HUDEP-2 (cell line): ENCODE data around the gene IRGQ.
A peak's percentile ranks its signal among the peaks of the same experiment; 100 is the strongest.
"Not testable (repeated sequence)": the region's sequence is repeated elsewhere in the genome, so short reads cannot be mapped to it uniquely, and the experiment has no call there.

Experiments used
- DNase-seq, 76 experiments: peaks; one replicate each; lab custom pipeline; 2025; ENCODE audit not compliant: unreplicated experiment in 76 of 76; lab: John Stamatoyannopoulos, UW

IRGQ gene

GRCh38 chr19:43595999-43596841 is at the start of gene IRGQ, which contains the start of gene ZNF576:
Gene IRGQ (minus strand): TSS chr19:43596134. CDS start chr19:43595338, 796 bp downstream.
Gene ZNF576 (plus strand): TSS chr19:43596595. CDS start chr19:43597109, 514 bp downstream.
- DNase-seq = peak; percentile 89 to 100 (median 100)

DNA sequence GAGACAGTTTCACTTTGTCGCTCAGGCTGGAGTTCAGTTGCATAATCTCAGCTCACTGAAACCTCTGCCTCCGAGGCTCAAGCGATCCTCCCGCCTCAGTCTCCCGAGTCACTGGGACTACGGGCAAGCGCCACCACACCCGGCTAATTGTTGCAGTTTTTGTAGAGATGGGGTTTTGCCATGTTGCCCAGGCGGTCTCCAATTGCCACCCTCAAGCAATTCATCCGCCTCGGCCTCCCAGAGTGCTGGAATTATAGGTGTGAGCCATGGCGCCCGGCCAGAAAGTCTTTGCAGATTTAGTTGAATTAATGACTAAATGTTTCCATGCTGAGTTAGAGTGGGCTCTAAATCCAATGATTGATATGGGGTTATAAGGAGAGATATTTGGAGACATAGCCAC is 48.2 kb upstream of the IRGQ start:
- DNase-seq = no peak

- DNase-seq = no peak
Measured at GRCh38 chr19:43643326-43643725, 47.4 kb upstream of the IRGQ start.

GRCh38 chr19:43642531-43642930 is 46.6 kb upstream of the IRGQ start:
- DNase-seq = no peak

GRCh38 chr19:43641333-43641732 is 45.4 kb upstream of the IRGQ start:
- DNase-seq = no peak

- DNase-seq = no peak
Measured at GRCh38 chr19:43640424-43640757, 44.5 kb upstream of the IRGQ start.

DNA sequence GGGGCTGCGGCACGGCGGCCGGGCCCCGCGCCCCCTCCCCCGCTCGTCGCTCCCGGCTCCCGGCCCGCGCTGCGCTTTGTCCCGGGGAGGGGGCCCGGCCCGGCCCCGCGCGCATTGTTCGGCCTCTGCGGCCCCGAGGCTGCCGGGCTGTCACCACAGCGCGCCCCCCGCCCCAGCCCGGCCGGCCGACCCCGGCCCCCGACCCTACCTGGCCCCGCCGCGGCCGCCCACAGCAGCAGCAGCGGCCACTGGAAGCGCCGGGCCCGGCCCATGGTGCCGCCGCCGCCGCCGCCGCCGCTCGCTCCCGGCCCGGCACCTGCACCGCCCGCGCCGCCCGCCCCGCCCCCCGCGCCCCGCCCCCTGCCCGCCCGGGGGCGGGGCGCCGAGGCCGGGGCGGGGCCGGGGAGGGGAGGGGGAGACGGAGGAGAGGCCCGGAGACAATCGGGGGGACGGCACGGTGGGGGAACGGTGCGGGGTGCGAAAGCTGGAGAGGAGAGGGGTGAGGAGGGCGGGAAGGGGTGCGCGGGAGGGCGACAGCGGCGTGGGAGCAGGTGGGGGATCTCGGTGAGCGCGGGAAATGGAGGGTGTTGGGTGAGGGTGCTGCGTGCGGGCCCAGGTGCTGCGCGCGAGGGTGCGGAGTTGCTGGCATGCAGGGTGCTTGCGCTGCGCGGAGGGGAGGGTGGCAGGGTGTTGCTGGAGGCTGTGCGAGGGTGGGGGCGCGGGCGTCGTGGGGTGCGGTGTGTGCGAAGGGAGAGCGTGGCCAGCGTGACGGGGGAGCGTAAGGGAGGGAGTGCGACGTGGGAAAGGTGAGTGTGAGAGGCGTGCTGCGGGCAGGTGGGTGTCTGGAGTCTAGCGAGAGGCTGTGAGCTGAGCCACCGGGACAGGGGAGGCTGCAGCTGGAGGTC is 43.8 kb upstream of the IRGQ start, which contains the start of gene CADM4:
Gene CADM4 (minus strand): TSS at position 332 of the 905 bp plus-strand sequence. CDS start 60 bp downstream, at position 272.
- peak in 14 of 76 experiments; percentile 10 to 33 (median 16) for DNase-seq

- DNase-seq = no peak
Measured at GRCh38 chr19:43638995-43639518, 43.1 kb upstream of the IRGQ start.

- DNase-seq = no peak
Measured at GRCh38 chr19:43638214-43638994, 42.5 kb upstream of the IRGQ start.

GRCh38 chr19:43636121-43636683 is 40.3 kb upstream of the IRGQ start:
- no peak for DNase-seq

DNA sequence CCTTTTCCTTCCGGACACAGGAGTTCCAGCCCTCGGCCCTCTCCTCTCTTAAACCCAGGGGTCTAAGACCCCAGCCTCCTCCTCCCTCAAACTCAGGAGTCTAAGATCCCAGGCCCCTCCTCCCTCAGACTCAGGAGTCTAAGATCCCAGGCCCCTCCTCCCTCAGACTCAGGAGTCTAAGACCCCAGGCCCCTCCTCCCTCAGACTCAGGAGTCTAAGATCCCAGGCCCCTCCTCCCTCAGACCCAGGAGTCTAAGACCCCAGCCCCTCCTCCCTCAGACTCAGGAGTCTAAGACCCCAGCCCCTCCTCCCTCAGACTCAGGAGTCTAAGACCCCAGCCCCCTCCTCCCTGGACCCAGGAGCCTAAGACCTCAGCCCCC is 39.6 kb upstream of the IRGQ start:
- not testable (repeated sequence) for DNase-seq

- DNase-seq = no peak
Measured at GRCh38 chr19:43634872-43635560, 39.1 kb upstream of the IRGQ start.

GRCh38 chr19:43634506-43634871 is 38.6 kb upstream of the IRGQ start:
- no peak for DNase-seq

- DNase-seq = no peak
Measured at GRCh38 chr19:43634068-43634467, 38.1 kb upstream of the IRGQ start.

DNA sequence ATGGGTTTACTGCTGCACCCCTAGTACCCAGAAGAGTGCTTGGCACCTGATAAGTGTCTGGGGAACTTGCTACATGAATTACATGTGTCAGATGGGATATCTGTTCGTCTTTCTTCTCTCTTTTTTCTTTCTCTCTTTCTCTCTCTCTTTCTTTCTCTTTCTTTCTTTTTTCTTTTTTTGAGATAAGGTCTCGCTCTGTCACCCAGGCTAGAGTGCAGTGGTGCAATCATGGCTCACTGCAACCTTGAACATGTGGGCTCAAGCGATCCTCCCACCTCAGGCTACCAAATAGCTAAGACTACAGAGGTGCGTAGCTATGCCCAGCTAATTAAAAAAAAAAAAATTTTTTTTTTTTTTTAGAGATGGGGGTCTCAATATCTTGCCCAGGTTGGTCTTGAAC is 37.6 kb upstream of the IRGQ start:
- no peak for DNase-seq

DNA sequence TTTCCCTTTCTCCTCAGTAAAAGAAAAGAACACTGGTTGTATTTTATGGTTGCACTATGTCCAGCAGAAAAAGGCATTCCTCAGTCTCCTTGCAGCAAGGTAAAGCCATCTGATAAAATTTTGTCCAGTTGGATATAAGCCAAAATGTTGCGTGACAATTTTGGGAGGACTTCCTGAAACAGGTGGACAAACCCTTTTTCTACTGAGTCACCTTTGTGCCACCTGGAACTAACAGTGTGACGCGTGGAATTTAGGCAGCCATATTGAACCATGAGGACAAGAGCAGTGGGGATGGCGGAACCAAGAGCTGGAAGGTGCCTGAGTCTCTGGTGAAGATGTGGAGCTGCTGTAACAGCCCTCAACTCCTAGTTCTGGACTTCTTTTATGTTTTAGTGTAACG is 35.6 kb upstream of the IRGQ start:
- DNase-seq = no peak

GRCh38 chr19:43628646-43629326 is 32.9 kb upstream of the IRGQ start:
- no peak for DNase-seq

- DNase-seq = no peak
Measured at GRCh38 chr19:43626838-43627237, 30.9 kb upstream of the IRGQ start.
